ENCODE results near the gene SLC22A2. TPM values are rescaled to one million over a fixed set of nuclear protein-coding genes. Genes with fewer than 3 reads are reported as not detected.

The SLC22A2 gene
- total and polyA plus RNA-seq, 2 experiments from 2014 or later = 0.94 to 1.1 TPM

- H2AFZ ChIP-seq = no peak overlapping the region
- H3K9me3 Mint-ChIP-seq = peaks cover 11% of the 10 kb centered on the region
- ATAC-seq (no peak), DNase-seq (ENCODE audit: low spot score) (no peak)
- H4K20me1 ChIP-seq (replicated peaks; ENCODE audit: insufficient read depth) = no peaks in the 10 kb centered on the region
- H3K36me3 Mint-ChIP-seq (ENCODE audit: low read depth) = peaks cover 6% of the 10 kb centered on the region; the same call in 1 of the 3 replicates
- H3K27ac Mint-ChIP-seq = no peak overlapping the region
- no peak overlapping the region for H3K27ac ChIP-seq (ENCODE audit: low read depth)
- 0 out of 3 replicates have a peak, but pooled peaks cover 2% of the 10 kb centered on the region for H3K4me1 Mint-ChIP-seq
- H3K4me3 Mint-ChIP-seq = no peak overlapping the region
- no peaks in the 10 kb centered on the region for H3K27me3 ChIP-seq (ENCODE audit: insufficient read depth)
- H3K4me2 ChIP-seq = no peak overlapping the region
- no peak overlapping the region for H3K4me3 ChIP-seq
- H3K27me3 Mint-ChIP-seq (ENCODE audit: insufficient read depth, low read depth, poor library complexity) = no peaks in the 10 kb centered on the region
- H3K79me2 ChIP-seq (replicated peaks; ENCODE audit: insufficient read depth) = no peaks in the 10 kb centered on the region
- peaks cover 6% of the 10 kb centered on the region; the same call in 1 of the 2 replicates for H3K9me2 ChIP-seq (ENCODE audit: insufficient read depth)
- H3K4me1 ChIP-seq (ENCODE audit: insufficient read depth) = no peaks in the 10 kb centered on the region
- no peaks in the 10 kb centered on the region; the same call in 1 of the 2 replicates for H3K36me3 ChIP-seq (ENCODE audit: insufficient read depth)
- H3F3A ChIP-seq (replicated peaks; ENCODE audit: low read depth) = no peaks in the 10 kb centered on the region
- TF ChIP-seq CREB1 (CRISPR knock-in tag; IDR thresholded peaks at IDR 0.05; ENCODE audit: low read depth) = no peak
- TF ChIP-seq EZH2 (IDR thresholded peaks at IDR 0.05; ENCODE audit: low read depth, unreplicated experiment) = no peak
- no peak for TF ChIP-seq ZNF114 (CRISPR knock-in tag; IDR thresholded peaks at IDR 0.05)
Observed at GRCh38 chr6:160198606-160199211, 59.9 kb downstream of the SLC22A2 start.

GRCh38 chr6:160197662-160198061, 61.0 kb downstream of the SLC22A2 start:
- Histone ChIP-seq H3F3A (replicated peaks; ENCODE audit: low read depth) (no peaks in the 10 kb centered on the region), H3K27me3 (ENCODE audit: insufficient read depth) (no peaks in the 10 kb centered on the region), H3K27ac (ENCODE audit: low read depth) (no peak overlapping the region), H3K9me2 (ENCODE audit: insufficient read depth) (peaks cover 6% of the 10 kb centered on the region; the same call in 1 of the 2 replicates), H3K4me2 (no peak overlapping the region), H4K20me1 (replicated peaks; ENCODE audit: insufficient read depth) (no peaks in the 10 kb centered on the region), H3K79me2 (replicated peaks; ENCODE audit: insufficient read depth) (no peaks in the 10 kb centered on the region), H3K4me3 (no peak overlapping the region), H2AFZ (no peak overlapping the region), H3K36me3 (ENCODE audit: insufficient read depth) (no peaks in the 10 kb centered on the region; the same call in 1 of the 2 replicates), H3K4me1 (ENCODE audit: insufficient read depth) (no peaks in the 10 kb centered on the region)
- H3K27ac Mint-ChIP-seq = no peak overlapping the region
- H3K4me1 Mint-ChIP-seq = 0 out of 3 replicates have a peak, but pooled peaks cover 2% of the 10 kb centered on the region
- DNase-seq (ENCODE audit: low spot score) (no peak), ATAC-seq (no peak)
- H3K9me3 Mint-ChIP-seq = peaks cover 18% of the 10 kb centered on the region
- H3K27me3 Mint-ChIP-seq (ENCODE audit: insufficient read depth, low read depth, poor library complexity) = no peaks in the 10 kb centered on the region
- peaks cover 6% of the 10 kb centered on the region; the same call in 1 of the 3 replicates for H3K36me3 Mint-ChIP-seq (ENCODE audit: low read depth)
- no peak overlapping the region for H3K4me3 Mint-ChIP-seq
- TF ChIP-seq CREB1 (CRISPR knock-in tag; IDR thresholded peaks at IDR 0.05; ENCODE audit: low read depth) = no peak
- no peak for TF ChIP-seq EZH2 (IDR thresholded peaks at IDR 0.05; ENCODE audit: low read depth, unreplicated experiment)
- no peak for TF ChIP-seq EZH2phosphoT487 (IDR thresholded peaks at IDR 0.05; ENCODE audit: unreplicated experiment)
- no peak for TF ChIP-seq STAT1 (IDR thresholded peaks at IDR 0.05; ENCODE audit: unreplicated experiment)

GRCh38 chr6:160194808-160195207, 63.8 kb downstream of the SLC22A2 start:
- Mint-ChIP-seq H3K4me3 (no peak overlapping the region), H3K27ac (no peak overlapping the region), H3K4me1 (0 out of 3 replicates have a peak, but pooled peaks cover 2% of the 10 kb centered on the region), H3K27me3 (ENCODE audit: insufficient read depth, low read depth, poor library complexity) (no peaks in the 10 kb centered on the region), H3K36me3 (ENCODE audit: low read depth) (peaks cover 6% of the 10 kb centered on the region; the same call in 1 of the 3 replicates), H3K9me3 (peaks cover 23% of the 10 kb centered on the region)
- no peaks in the 10 kb centered on the region for H3K4me1 ChIP-seq (ENCODE audit: insufficient read depth)
- H3K4me2 ChIP-seq = no peak overlapping the region
- H3K79me2 ChIP-seq (replicated peaks; ENCODE audit: insufficient read depth) = no peaks in the 10 kb centered on the region
- no peaks in the 10 kb centered on the region for H3F3A ChIP-seq (replicated peaks; ENCODE audit: low read depth)
- H3K27ac ChIP-seq (ENCODE audit: low read depth) = no peak overlapping the region
- ATAC-seq (no peak), DNase-seq (ENCODE audit: low spot score) (no peak)
- no peaks in the 10 kb centered on the region; the same call in 1 of the 2 replicates for H3K36me3 ChIP-seq (ENCODE audit: insufficient read depth)
- H3K27me3 ChIP-seq (ENCODE audit: insufficient read depth) = no peaks in the 10 kb centered on the region
- H4K20me1 ChIP-seq (replicated peaks; ENCODE audit: insufficient read depth) = no peaks in the 10 kb centered on the region
- H3K9me2 ChIP-seq (ENCODE audit: insufficient read depth) = no peaks in the 10 kb centered on the region
- no peak overlapping the region for H2AFZ ChIP-seq
- no peak overlapping the region for H3K4me3 ChIP-seq
- TF ChIP-seq JUNB (IDR thresholded peaks at IDR 0.05; ENCODE audit: unreplicated experiment) (no peak), ZNF331 (CRISPR knock-in tag; IDR thresholded peaks at IDR 0.05; ENCODE audit: low read depth) (no peak), ETS1 (IDR thresholded peaks at IDR 0.05) (no peak), REST (IDR thresholded peaks at IDR 0.05; ENCODE audit: unreplicated experiment) (no peak), ZNF114 (CRISPR knock-in tag; IDR thresholded peaks at IDR 0.05) (no peak), CREB1 (CRISPR knock-in tag; IDR thresholded peaks at IDR 0.05; ENCODE audit: low read depth) (no peak), STAT1 (IDR thresholded peaks at IDR 0.05; ENCODE audit: unreplicated experiment) (no peak), NANOG (IDR thresholded peaks at IDR 0.05; ENCODE audit: borderline replicate concordance) (no peak), EZH2phosphoT487 (IDR thresholded peaks at IDR 0.05; ENCODE audit: unreplicated experiment) (no peak), CTCF (conservative IDR thresholded peaks at IDR 0.05; ENCODE audit: low read depth in 2 of 2) (no peak), EZH2 (IDR thresholded peaks at IDR 0.05; ENCODE audit: low read depth, unreplicated experiment) (no peak), POLR2AphosphoS5 (IDR thresholded peaks at IDR 0.05; ENCODE audit: low read depth) (no peak)

Data from GM23338 (cell line).